Thyroid gland (tissue), 4 donors: ENCODE data around the gene DLG2. TPM values are rescaled to one million over a fixed set of nuclear protein-coding genes. Genes with fewer than 3 reads are reported as not detected.

Experiments
- DNase-seq, 2 donors: peaks; one replicate each; pipeline ENCODE4 v3.0.0-alpha.2; 2019
- H3K27ac ChIP-seq, 3 donors: fragments of 200-600 bp; sonication (generic); 1 replicate in 2 of 3; 2 replicates in 1 of 3; pipeline ENCODE4 v1.5.1; 2016 to 2019; ENCODE audit warnings: mild to moderate bottlenecking in 1 of 3, moderate library complexity in 1 of 3
- H3K27me3 ChIP-seq: fragments of 200-600 bp; sonication (generic); one replicate; pipeline ENCODE4 v1.5.1; 2019
- H3K36me3 ChIP-seq, 2 donors: fragments of 200-600 bp; sonication (generic); one replicate each; pipeline ENCODE4 v1.5.1; 2016 to 2019
- H3K4me1 ChIP-seq, 2 donors: fragments of 200-600 bp; sonication (generic); one replicate each; pipeline ENCODE4 v1.5.1; 2017 to 2019
- H3K4me3 ChIP-seq, 3 donors: fragments of 200-600 bp; sonication (generic); replicated peaks in 1 of 3; 1 replicate in 2 of 3; 2 replicates in 1 of 3; pipeline ENCODE4 v1.5.1; 2016; ENCODE audit warnings: mild to moderate bottlenecking in 1 of 3
- H3K9me3 ChIP-seq: fragments of 200-600 bp; sonication (generic); one replicate; pipeline ENCODE4 v1.5.1; 2017
- POLR2A ChIP-seq, 2 donors: fragments of 450-650 bp; IDR thresholded peaks; one replicate each; pipeline ENCODE4 v1.6.1; 2017; ENCODE audit warnings: antibody characterized with exemption in 2 of 2, mild to moderate bottlenecking in 2 of 2, moderate library complexity in 1 of 2
- WGBS, 2 donors: methylation state at CpG; one replicate each; pipeline ENCODE4 v1.1.5; 2017; 5-methylcytosine and 5-hydroxymethylcytosine counted together
- intact Hi-C: fragments of 100-400 bp; cut with DNase I; formaldehyde crosslinking; loops from one replicate; pipeline ENCODE4 v1.15.1; 2023
- total RNA-seq, 4 donors: library from RNA; depleted of rRNA; stranded (reverse); fragments of >200 nt; gene quantifications; one replicate each; pipeline ENCODE4 v1.2.3, GENCODE V29; 2016
- TF ChIP-seq, protein P1 (sequence below), 6 experiments: fragments of 200-600 bp in 3 of 6; fragments of 450-650 bp in 3 of 6; sonication (generic) in 3 of 6; IDR thresholded peaks; one replicate each; pipeline ENCODE4 v1.5.1; 2016 to 2019; ENCODE audit warnings: antibody characterized with exemption in 6 of 6, mild to moderate bottlenecking in 2 of 6, inconsistent platforms in 1 of 6, moderate library complexity in 1 of 6

DLG2 gene
- total RNA-seq, 4 donors from 2014 or later: 29.4 to 79.4 (median 42.4) TPM

DNA sequence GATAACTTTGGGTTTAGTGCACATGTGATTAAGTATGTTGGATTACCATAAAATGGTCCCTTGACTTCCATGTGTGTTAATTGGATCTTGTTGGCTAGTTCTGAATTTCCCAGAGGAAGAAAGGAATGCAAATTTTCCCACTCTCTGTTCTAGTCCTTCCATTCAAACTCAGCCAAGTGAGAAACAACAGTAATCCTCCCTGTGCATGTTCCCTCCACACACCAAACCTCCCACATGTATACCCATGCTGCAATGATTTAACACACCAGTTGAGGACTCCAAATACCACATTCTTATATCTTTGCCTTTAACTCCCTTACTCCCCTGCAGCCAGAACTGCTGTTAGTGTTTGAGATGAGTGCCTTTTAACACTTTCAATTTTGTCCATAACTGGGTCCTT lies 1158.9 kb downstream of the DLG2 start:
- DNase-seq: no peak
- Histone ChIP-seq H3K4me1 (peaks cover 4 to 6% of the 10 kb centered on the region in 2 donors), H3K27ac (no peak overlapping the region), H3K4me3 (no peak overlapping the region), H3K36me3 (no peaks in the 10 kb centered on the region), H3K27me3 (no peaks in the 10 kb centered on the region), H3K9me3 (no peaks in the 10 kb centered on the region)
- intact Hi-C loops: no loop called here
- no peak for TF ChIP-seq POLR2A (IDR thresholded peaks at IDR 0.05)
- TF ChIP-seq, protein P1, sequence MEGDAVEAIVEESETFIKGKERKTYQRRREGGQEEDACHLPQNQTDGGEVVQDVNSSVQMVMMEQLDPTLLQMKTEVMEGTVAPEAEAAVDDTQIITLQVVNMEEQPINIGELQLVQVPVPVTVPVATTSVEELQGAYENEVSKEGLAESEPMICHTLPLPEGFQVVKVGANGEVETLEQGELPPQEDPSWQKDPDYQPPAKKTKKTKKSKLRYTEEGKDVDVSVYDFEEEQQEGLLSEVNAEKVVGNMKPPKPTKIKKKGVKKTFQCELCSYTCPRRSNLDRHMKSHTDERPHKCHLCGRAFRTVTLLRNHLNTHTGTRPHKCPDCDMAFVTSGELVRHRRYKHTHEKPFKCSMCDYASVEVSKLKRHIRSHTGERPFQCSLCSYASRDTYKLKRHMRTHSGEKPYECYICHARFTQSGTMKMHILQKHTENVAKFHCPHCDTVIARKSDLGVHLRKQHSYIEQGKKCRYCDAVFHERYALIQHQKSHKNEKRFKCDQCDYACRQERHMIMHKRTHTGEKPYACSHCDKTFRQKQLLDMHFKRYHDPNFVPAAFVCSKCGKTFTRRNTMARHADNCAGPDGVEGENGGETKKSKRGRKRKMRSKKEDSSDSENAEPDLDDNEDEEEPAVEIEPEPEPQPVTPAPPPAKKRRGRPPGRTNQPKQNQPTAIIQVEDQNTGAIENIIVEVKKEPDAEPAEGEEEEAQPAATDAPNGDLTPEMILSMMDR (IDR thresholded peaks at IDR 0.05): no peak

DNA sequence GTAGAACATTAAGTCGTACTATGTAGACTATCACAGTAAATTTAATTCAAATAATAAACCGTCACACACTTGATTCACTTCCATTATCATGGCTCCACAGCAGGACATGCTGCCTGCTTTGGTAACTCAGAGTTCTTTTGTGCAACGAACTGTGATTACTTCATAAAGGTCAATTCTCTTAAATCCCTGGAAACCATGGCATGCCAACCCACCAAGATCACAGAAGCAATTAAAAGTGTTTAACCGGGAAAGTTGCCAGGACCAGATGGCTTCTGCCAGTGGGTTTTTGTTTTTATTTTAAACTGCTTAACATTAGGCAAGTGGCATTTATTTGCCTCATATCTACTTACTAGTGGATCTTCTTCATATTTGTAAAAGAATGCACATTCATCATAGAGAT lies 1162.1 kb downstream of the DLG2 start:
- H3K36me3 ChIP-seq: no peaks in the 10 kb centered on the region
- WGBS, 2 donors: 24 to 32% methylated on average over 4 of the region's 4 CpGs
- no peak overlapping the region for H3K27ac ChIP-seq
- no peaks in the 10 kb centered on the region for H3K9me3 ChIP-seq
- DNase-seq: peak; percentile 72 to 73
- H3K4me3 ChIP-seq: no peak overlapping the region
- TF ChIP-seq, protein P1 (IDR thresholded peaks at IDR 0.05): no peak
- TF ChIP-seq POLR2A (IDR thresholded peaks at IDR 0.05): no peak
- intact Hi-C loops: no loop called here
- peaks cover 4 to 6% of the 10 kb centered on the region in 2 donors for H3K4me1 ChIP-seq
- H3K27me3 ChIP-seq: no peaks in the 10 kb centered on the region

DNA sequence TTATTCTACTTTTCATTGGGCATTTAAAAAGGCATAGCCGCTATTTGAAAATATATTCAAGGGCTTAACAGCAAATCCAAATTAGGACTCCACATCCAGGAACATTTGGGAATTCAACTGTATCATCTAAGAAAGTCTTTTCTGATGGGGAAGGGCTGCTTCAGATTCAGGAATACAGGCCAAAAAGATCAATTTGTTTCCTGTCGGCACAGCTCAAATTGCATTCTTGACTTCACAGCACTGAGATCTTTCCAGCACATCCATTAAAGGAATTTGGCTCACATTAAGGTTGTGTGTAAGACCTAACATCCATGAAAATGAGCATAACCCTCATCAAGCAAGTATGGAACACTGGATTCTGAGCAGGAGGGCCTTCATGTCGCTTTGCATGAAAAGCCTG lies 1171.5 kb downstream of the DLG2 start:
- DNase-seq: no peak
- Histone ChIP-seq H3K9me3 (no peaks in the 10 kb centered on the region), H3K27ac (no peak overlapping the region), H3K27me3 (no peaks in the 10 kb centered on the region), H3K4me1 (no peaks in the 10 kb centered on the region), H3K36me3 (no peaks in the 10 kb centered on the region), H3K4me3 (no peak overlapping the region)
- WGBS, 2 donors: 81 to 84% methylated on average over 3 of the region's 3 CpGs
- no peak for TF ChIP-seq POLR2A (IDR thresholded peaks at IDR 0.05)
- TF ChIP-seq, protein P1 (IDR thresholded peaks at IDR 0.05): no peak
- intact Hi-C loops: no loop called here

DNA sequence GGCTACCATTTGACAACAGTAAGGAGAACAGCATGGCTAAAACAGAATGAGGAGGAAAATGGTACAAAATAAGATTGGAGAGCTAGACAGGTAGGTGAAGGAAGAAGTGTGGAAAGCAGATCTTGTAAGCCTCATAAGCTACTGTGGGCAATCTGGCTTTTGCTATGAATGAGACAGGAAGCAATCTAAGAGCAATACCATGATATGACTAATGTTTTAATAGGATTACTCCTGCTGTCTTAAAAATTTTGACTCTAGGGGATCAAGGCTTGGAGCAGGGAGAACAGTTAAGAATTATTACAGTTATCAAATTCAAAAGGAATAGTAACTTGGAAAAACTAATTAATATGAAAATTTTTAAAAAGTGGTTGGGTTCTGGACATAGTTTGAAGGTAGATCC lies 1174.9 kb downstream of the DLG2 start:
- TF ChIP-seq, protein P1 (IDR thresholded peaks at IDR 0.05): no peak
- no peak for TF ChIP-seq POLR2A (IDR thresholded peaks at IDR 0.05)
- Histone ChIP-seq H3K27me3 (no peaks in the 10 kb centered on the region), H3K4me1 (no peaks in the 10 kb centered on the region), H3K4me3 (no peak overlapping the region), H3K27ac (no peak overlapping the region), H3K36me3 (no peaks in the 10 kb centered on the region), H3K9me3 (no peaks in the 10 kb centered on the region)
- intact Hi-C loops: no loop called here
- no peak for DNase-seq

DNA sequence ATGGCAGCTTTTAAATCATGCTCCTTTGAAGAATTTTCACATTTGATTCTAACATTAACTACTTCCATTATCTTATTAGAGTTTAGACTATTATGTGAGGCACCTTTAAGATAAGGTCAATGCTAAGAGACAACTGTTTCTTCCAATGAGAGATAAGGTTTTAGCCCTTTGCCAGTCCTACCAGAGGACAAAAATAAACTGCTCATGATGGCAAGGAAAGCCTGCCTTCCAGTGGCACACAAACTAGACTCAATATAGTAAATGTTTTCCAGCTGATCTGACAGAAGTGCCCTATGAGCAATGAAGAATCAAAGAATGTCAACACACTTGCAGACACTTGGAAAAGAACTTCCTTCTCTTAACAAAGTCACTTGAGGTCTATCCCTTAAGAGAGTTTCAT lies 1188.6 kb downstream of the DLG2 start:
- Histone ChIP-seq H3K27ac (no peak overlapping the region), H3K36me3 (no peaks in the 10 kb centered on the region), H3K4me3 (no peak overlapping the region), H3K4me1 (peaks cover 0 to 7% of the 10 kb centered on the region in 2 donors), H3K27me3 (no peaks in the 10 kb centered on the region), H3K9me3 (no peaks in the 10 kb centered on the region)
- intact Hi-C loops: no loop called here
- DNase-seq: no peak
- TF ChIP-seq, protein P1 (IDR thresholded peaks at IDR 0.05): no peak
